ENCODE data around the gene HNRNPR. TPM values are rescaled to one million over a fixed set of nuclear protein-coding genes. Genes with fewer than 3 reads are reported as not detected.

HNRNPR gene
- polyA plus RNA-seq, 3 donors: 58.5 to 112 (median 82.9) TPM

- 97% methylated on average over 8 of the region's 13 CpGs for WGBS (ENCODE audit: insufficient coverage)
- Mint-ChIP-seq H3K9me3 (no peaks in the 10 kb centered on the region), H3K27me3 (ENCODE audit: low read depth in 3 of 3) (peaks cover 3 to 8% (median 5%) of the 10 kb centered on the region in 3 donors), H3K27ac (peak overlapping the region in 1 of 7 donors; percentile 24), H3K4me3 (no peak overlapping the region), H3K36me3 (peaks cover 0 to 5% of the 10 kb centered on the region in 2 donors), H3K4me1 (peaks cover 25% of the 10 kb centered on the region)
- no peak overlapping the region for H3K27ac ChIP-seq (ENCODE audit: low read depth in 1 of 2, low read length in 2 of 2)
- no peak for TF ChIP-seq CTCF (IDR thresholded peaks at IDR 0.05)
- H3K4me3 ChIP-seq (replicated peaks in 1 of 3; ENCODE audit: low read depth in 2 of 3, low read length in 3 of 3): no peak overlapping the region
- H3K4me1 ChIP-seq (ENCODE audit: control insufficient read depth in 1 of 2, insufficient read depth in 2 of 2, low read length in 2 of 2): peaks cover 16 to 23% of the 10 kb centered on the region in 2 donors
- H4K20me1 ChIP-seq (ENCODE audit: insufficient read depth, low read length): no peaks in the 10 kb centered on the region
- H3K27me3 ChIP-seq (ENCODE audit: control insufficient read depth in 2 of 2, insufficient read depth in 2 of 2, low read length in 2 of 2): no peaks in the 10 kb centered on the region
- no peak for DNase-seq
- H2AFZ ChIP-seq (ENCODE audit: insufficient read depth, low read depth, low read length, poor library complexity, severe bottlenecking): no peak overlapping the region
- H3K36me3 ChIP-seq (replicated peaks in 1 of 2; ENCODE audit: control insufficient read depth in 1 of 2, insufficient read depth in 2 of 2, low read length in 2 of 2): no peaks in the 10 kb centered on the region
- H3K9me3 ChIP-seq (replicated peaks in 1 of 2; ENCODE audit: control insufficient read depth in 1 of 2, insufficient read depth in 1 of 2, low read length in 2 of 2): no peaks in the 10 kb centered on the region
- H3K9ac ChIP-seq (ENCODE audit: insufficient read depth, low read length, poor library complexity, severe bottlenecking): no peak overlapping the region
- intact Hi-C loops (cut with micrococcal nuclease): no loop called here
- no peak overlapping the region for H3K4me2 ChIP-seq (replicated peaks; ENCODE audit: extremely low read depth, low read length, poor library complexity, severe bottlenecking)
- H3K79me2 ChIP-seq (ENCODE audit: insufficient read depth, low read length): peaks cover 6% of the 10 kb centered on the region
Observed at GRCh38 chr1:23371987-23372880, 28.1 kb upstream of the HNRNPR start.

- intact Hi-C loops (cut with micrococcal nuclease): no loop called here
- H3K27me3 ChIP-seq (ENCODE audit: control insufficient read depth in 2 of 2, insufficient read depth in 2 of 2, low read length in 2 of 2): no peaks in the 10 kb centered on the region
- no peak overlapping the region for H3K9ac ChIP-seq (ENCODE audit: insufficient read depth, low read length, poor library complexity, severe bottlenecking)
- H3K79me2 ChIP-seq (ENCODE audit: insufficient read depth, low read length): peaks cover 8% of the 10 kb centered on the region
- TF ChIP-seq CTCF (IDR thresholded peaks at IDR 0.05): no peak
- H3K27ac ChIP-seq (ENCODE audit: low read depth in 1 of 2, low read length in 2 of 2): no peak overlapping the region
- H3K36me3 Mint-ChIP-seq: peaks cover 6 to 13% of the 10 kb centered on the region in 2 donors
- H3K9me3 Mint-ChIP-seq: no peaks in the 10 kb centered on the region
- H3K4me3 Mint-ChIP-seq: no peak overlapping the region
- H3K4me1 Mint-ChIP-seq: peaks cover 31% of the 10 kb centered on the region
- H3K36me3 ChIP-seq (replicated peaks in 1 of 2; ENCODE audit: control insufficient read depth in 1 of 2, insufficient read depth in 2 of 2, low read length in 2 of 2): peaks cover 0 to 8% of the 10 kb centered on the region in 2 donors
- no peak overlapping the region for H3K4me3 ChIP-seq (replicated peaks in 1 of 3; ENCODE audit: low read depth in 2 of 3, low read length in 3 of 3)
- H3K4me1 ChIP-seq (ENCODE audit: control insufficient read depth in 1 of 2, insufficient read depth in 2 of 2, low read length in 2 of 2): peaks cover 18 to 30% of the 10 kb centered on the region in 2 donors
- H3K27ac Mint-ChIP-seq: no peak overlapping the region
- H3K4me2 ChIP-seq (replicated peaks; ENCODE audit: extremely low read depth, low read length, poor library complexity, severe bottlenecking): no peak overlapping the region
- H3K9me3 ChIP-seq (replicated peaks in 1 of 2; ENCODE audit: control insufficient read depth in 1 of 2, insufficient read depth in 1 of 2, low read length in 2 of 2): no peaks in the 10 kb centered on the region
- peaks cover 2 to 7% (median 3%) of the 10 kb centered on the region in 3 donors for H3K27me3 Mint-ChIP-seq (ENCODE audit: low read depth in 3 of 3)
- 65% methylated on average over 11 of the region's 13 CpGs for WGBS (ENCODE audit: insufficient coverage)
- no peak for DNase-seq
- H2AFZ ChIP-seq (ENCODE audit: insufficient read depth, low read depth, low read length, poor library complexity, severe bottlenecking): no peak overlapping the region
- no peaks in the 10 kb centered on the region for H4K20me1 ChIP-seq (ENCODE audit: insufficient read depth, low read length)
Observed at GRCh38 chr1:23370709-23371584, 26.9 kb upstream of the HNRNPR start.
